ENCODE measurements around the gene RRP1B. TPM values are rescaled to one million over a fixed set of nuclear protein-coding genes. Genes with fewer than 3 reads are reported as not detected.
"Not testable (repeated sequence)": the region's sequence is repeated elsewhere in the genome, so short reads cannot be mapped to it uniquely, and the experiment has no call there.

RRP1B gene
- 10.6 TPM for total RNA-seq

- Histone ChIP-seq H3K9me3 (no peaks in the 10 kb centered on the region), H3K27ac (peak within 1 kb of the TSS; percentile 76 to 86), H3K4me1 (peaks cover 3 to 11% of the 10 kb centered on the region in 2 donors), H3K4me3 (peak within 1 kb of the TSS; percentile 90 to 95), H3K27me3 (no peaks in the 10 kb centered on the region), H3K36me3 (peaks cover 0 to 19% of the 10 kb centered on the region in 2 donors)
- peak in 1 of 3 experiments; percentile 5 for TF ChIP-seq CTCF (IDR thresholded peaks at IDR 0.05)
- intact Hi-C loops (cut with DNase I) = loop anchor here (1.0 kb wide), 1 partner anchor 117 kb away; the partner anchor contains the start of gene CSTB
- DNase-seq (ENCODE audit: low spot score in 2 of 2) = peak in 1 of 2 donors; percentile 88
These were observed at the start of gene RRP1B, which contains the start of gene HSF2BP for GRCh38 chr21:43659136-43660000. Gene RRP1B, plus strand, starts transcription at chr21:43659560. Its CDS starts 105 bp downstream, at chr21:43659665. Gene HSF2BP, minus strand, starts transcription at chr21:43659488. Its CDS starts 1,392 bp downstream, at chr21:43658096.

- intact Hi-C loops (cut with DNase I) = no loop called here
- Histone ChIP-seq H3K27me3 (no peaks in the 10 kb centered on the region), H3K9me3 (no peaks in the 10 kb centered on the region), H3K27ac (no peak overlapping the region), H3K36me3 (no peaks in the 10 kb centered on the region), H3K4me1 (no peaks in the 10 kb centered on the region), H3K4me3 (no peak overlapping the region)
- peak; percentile 24 to 65 (median 63) for TF ChIP-seq CTCF (IDR thresholded peaks at IDR 0.05)
- DNase-seq (ENCODE audit: low spot score in 2 of 2) = peak in 1 of 2 donors; percentile 79
These were observed 47.6 kb upstream of the RRP1B start for GRCh38 chr21:43611598-43612369.

- DNase-seq (ENCODE audit: low spot score in 2 of 2) = no peak
- Histone ChIP-seq H3K4me1 (no peaks in the 10 kb centered on the region), H3K4me3 (no peak overlapping the region), H3K9me3 (no peaks in the 10 kb centered on the region), H3K27ac (no peak overlapping the region), H3K27me3 (no peaks in the 10 kb centered on the region), H3K36me3 (no peaks in the 10 kb centered on the region)
- no peak for TF ChIP-seq CTCF (IDR thresholded peaks at IDR 0.05)
- intact Hi-C loops (cut with DNase I) = no loop called here
These were observed 45.4 kb upstream of the RRP1B start for GRCh38 chr21:43613755-43614638.

- no peak for DNase-seq (ENCODE audit: low spot score in 2 of 2)
- intact Hi-C loops (cut with DNase I) = no loop called here
These were observed 44.5 kb upstream of the RRP1B start for GRCh38 chr21:43614839-43615238.

GRCh38 chr21:43616861-43617260 lies 42.5 kb upstream of the RRP1B start:
- intact Hi-C loops (cut with DNase I); H3K27me3 ChIP-seq; H3K4me1 ChIP-seq; DNase-seq (ENCODE audit: low spot score in 2 of 2); H3K27ac ChIP-seq; H3K4me3 ChIP-seq; H3K36me3 ChIP-seq: not testable (repeated sequence)
- peaks cover 0 to 15% of the 10 kb centered on the region in 2 donors for H3K9me3 ChIP-seq

More at GRCh38 chr21:43614839-43615238, 44.5 kb upstream of the RRP1B start:
- no peak overlapping the region for H3K27ac ChIP-seq
- peaks cover 0 to 5% of the 10 kb centered on the region in 2 donors for H3K9me3 ChIP-seq
- H3K27me3 ChIP-seq = no peaks in the 10 kb centered on the region
- no peaks in the 10 kb centered on the region for H3K4me1 ChIP-seq
- no peak for TF ChIP-seq CTCF (IDR thresholded peaks at IDR 0.05)
- no peaks in the 10 kb centered on the region for H3K36me3 ChIP-seq
- H3K4me3 ChIP-seq = no peak overlapping the region

Measured in ascending aorta (tissue), 2 donors.